Measurements from ENCODE around the gene CCIN.
"Not testable (repeated sequence)": the region's sequence is repeated elsewhere in the genome, so short reads cannot be mapped to it uniquely, and the experiment has no call there.

Gene CCIN

DNA sequence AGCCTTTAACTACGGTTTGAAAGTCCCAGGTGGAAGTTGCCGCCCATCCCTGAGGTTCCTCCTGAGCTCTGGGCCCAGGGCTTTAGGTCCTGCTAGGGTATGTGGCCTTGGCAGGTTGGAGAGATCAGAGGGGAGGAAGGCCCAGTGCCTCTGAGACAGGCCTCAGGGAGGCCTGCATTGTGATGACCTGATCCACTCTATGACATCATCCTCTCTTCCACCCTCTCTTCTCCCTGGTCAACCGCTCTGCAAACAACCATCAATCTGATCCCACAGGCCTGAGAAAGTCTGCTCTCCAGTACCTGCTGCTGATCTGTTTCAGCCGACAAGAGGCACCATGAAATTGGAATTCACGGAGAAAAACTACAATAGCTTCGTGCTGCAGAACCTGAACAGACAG is at the start of gene CCIN:
TSS of gene CCIN (plus strand) at position 223 of the 400 bp plus-strand sequence. CDS start at position 338, 115 bp downstream.
- no peak for DNase-seq (ENCODE audit: low spot score)

DNA sequence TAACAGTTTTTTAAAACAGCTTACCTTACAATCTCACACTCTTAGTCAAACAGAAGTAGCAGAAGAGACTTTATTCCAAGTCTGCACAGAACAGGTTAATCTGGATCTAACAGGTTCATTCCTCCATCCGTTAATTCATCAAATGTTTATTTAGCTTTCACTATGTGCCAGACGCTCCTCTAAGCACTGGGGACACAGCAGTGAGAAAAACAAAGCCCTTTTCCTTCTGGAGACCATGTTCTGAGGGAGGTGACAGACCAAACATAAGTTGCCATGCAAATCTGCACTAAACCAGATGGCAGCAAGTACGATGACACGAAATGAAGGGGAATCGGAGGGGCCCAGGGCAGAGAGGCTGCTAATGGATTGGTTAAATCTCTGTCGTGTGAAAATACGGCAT is 49.7 kb upstream of the CCIN start:
- no peak for DNase-seq (ENCODE audit: low spot score)

DNA sequence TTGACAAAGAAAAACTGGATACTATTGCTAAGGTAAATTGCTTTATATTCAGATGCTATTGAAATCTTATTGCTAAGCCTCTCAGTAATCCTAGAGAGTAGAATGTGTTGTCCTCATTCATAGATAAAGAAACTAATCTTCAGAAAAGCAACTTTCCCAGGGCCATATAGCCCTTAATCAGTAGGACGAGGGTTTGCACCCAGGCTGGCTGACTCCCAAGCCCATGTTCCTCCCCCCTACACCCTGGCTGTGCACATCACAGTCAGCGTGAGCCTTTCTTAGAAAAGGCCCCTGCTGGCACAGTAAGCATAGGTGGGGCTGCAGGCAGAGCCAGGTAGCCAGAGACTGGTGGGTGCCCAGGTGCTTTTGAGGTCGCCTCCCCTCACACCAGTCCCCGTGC is 48.5 kb upstream of the CCIN start:
- no peak for DNase-seq (ENCODE audit: low spot score)

DNA sequence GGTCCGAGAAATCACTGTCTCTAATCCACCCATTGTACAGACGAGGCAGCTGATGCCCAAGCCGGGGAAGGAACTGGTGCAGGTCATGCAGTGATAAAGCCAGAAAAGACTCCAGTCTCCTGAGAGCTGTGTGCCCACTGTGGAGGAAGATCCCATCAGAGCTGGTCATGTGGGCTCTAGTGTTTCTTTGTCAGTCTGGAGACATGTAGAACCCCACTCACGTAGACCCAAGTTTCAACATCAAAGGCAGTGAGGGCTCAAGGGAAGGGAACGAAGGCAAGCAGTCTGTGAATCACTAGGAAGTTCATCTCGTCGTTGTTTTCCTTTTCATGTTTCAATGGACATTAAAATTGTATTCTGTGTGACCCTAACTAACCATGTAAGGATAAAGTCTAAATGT is 47.2 kb upstream of the CCIN start:
- no peak for DNase-seq (ENCODE audit: low spot score)

DNA sequence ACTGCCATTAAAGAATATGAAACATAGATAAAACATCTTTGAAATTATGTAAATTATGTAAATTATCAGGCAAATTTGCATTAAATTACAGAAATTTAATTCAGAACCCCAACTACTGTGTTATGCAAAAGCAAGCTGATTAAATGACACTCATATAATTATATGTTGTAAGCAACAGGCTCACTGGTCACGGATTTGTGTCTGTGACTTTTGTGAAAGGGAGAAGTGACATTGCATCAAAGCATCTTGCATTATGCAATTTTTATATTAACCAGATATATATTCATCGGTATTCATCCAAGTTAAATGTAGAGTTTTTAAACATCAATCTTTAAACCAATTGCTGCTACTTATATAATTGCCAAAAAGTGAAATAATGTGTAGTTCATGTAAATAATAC is 45.7 kb upstream of the CCIN start:
- no peak for DNase-seq (ENCODE audit: low spot score)

DNA sequence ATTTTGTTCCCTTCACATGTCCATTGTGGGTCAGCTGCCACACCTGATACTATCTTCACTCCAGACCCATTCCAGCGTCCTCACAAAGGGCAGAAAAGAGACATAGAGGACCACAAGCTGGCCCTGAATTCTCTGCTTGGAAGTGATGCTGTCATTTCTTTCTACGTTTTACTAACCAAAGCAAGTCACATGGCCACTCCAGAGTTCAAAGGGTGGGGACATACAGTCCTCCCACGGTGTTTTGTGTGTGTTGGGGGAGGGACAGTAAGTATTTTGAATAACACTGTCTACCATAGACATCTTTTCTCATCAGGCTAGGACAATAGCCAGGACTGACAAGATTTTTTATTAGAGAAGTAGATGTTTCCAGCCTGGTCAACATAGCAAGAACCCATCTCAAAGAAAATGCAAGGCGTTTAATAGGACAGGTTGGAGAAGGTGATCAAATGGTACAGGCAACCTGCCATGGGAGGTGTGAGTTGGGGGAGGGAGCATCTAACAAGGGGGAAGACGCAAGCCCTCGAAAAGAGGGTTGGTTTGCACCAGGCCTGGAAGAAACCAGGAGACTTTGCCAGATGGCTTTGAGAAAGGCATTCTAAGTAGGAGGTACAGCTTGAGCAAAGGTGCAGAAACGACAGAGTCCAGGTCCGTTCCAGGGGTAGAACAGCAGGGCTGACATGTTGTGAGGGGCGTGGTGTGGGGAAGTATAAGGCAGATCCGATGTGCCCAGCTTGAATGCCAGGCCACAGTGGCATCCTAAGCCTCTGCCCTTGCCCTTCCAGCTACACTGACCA is 43.9 kb upstream of the CCIN start:
- DNase-seq (ENCODE audit: low spot score) = no peak

DNA sequence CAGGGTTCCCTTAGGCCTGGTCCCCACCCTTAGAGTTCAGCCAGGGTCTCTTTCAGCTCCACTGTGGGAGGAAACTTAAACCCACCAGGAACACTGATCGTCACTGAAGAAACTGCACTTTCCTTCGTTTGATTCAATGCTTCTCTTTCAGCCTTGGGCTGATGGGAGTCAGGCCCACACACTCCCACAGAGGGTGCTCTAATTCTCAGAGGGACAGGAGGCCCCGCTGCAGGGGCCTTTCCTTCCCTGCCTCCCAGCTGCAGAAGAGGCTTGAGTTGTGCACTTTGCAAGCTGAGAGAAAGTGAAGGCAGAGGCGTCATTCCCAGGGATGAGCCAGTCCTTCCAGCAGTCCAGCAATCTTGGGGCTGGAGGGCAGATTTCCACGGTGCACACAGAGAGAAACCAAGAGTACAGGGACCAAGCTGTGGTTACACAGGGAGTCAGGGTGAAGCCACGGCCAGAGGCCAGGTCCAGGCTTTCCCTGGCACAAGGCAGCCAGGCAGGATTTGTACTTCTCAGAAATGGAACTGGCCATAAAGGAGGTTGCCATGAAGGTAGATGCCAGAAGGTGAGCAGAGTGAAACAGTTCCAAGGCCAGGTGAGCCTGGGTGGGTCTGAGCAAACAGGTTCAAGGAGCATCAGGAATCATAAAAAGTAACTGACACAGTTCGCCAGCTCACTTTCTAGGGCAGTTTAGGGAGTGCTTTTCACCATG is 43.0 kb upstream of the CCIN start:
- no peak for DNase-seq (ENCODE audit: low spot score)

DNA sequence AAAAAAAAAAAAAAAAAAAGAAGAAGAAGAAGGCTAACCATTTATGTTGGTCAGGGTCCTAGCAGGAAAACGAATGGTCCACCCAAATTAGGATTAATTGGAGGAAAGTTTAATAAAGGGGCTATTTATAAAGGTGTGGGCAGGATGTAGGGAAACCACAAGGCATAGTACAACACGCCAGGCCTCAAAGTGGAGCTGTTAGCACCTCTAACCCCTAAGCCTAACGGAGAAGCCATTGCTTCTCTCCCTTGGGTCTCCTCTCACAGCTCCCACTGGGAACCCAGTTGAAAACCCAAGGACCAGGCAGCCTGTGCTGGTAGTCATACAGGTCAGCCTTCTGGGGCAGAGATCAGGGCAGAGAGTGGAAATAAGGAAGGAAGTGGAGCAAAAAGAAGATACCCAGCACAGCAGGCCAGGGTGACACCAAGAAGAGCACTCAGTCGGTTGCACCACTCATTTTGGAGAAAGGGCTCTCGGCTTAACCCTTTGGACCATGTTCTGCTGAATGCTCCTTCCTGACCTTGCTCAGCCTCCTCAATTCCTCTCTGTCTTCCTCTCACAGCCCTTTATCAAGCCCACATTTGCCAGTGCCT is 41.4 kb upstream of the CCIN start:
- no peak for DNase-seq (ENCODE audit: low spot score)

DNA sequence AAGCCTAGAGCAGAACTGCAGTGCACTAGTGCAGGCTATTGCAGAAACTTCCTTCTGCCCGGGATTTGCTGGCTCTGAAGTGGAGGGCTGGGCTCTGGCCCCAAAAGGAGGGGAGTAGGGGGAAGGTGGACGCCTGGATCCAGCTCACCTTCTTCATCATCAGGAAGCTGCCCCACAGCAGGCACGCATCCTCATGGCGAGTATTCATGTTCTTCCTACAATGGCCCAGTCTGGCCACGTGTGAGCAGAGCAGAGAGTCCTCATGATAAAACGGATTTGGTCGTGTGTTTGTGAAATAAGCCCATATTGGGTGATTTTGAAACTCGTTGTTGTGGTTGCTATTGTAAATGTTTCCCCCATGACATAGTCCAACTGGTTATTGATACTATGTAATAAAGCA is 40.8 kb upstream of the CCIN start:
- no peak for DNase-seq (ENCODE audit: low spot score)

DNA sequence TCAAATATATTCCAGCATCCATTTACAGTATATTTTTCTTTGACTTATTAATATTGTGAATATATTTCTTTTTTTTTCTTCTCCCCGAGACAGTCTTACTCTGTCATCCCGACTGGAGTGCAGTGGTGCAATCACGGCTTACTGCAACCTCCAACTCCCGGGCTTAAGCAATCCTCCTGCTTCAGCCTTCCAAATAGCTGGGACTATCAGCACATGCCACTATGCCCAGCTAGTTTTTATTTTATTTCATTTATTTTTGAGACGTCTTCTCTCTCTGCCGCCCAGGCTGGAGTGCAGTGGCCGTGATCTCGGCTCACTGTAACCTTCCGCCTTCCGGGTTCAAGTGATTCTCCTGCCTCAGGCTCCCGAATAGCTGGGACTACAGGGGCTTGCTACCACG is 40.0 kb upstream of the CCIN start:
- no peak for DNase-seq (ENCODE audit: low spot score)

DNA sequence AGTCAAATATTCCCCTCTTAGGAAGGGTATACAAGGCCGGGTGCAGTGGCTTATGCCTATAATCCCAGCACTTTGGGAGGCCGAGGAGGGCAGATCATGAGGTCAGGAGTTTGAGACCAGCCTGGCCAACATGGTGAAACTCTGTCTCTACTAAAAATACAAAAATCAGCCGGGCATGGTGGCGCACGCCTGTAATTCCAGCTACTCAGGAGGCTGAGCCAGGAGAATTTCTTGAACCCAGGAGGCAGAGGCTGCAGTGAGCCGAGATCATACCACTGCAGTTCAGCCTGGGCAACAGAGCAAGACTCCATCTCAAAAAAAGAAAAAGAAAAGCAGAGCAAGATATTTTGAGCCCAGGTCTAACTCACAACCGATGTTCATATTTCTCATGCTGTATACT is 37.5 kb upstream of the CCIN start:
- DNase-seq (ENCODE audit: low spot score) = not testable (repeated sequence)

DNA sequence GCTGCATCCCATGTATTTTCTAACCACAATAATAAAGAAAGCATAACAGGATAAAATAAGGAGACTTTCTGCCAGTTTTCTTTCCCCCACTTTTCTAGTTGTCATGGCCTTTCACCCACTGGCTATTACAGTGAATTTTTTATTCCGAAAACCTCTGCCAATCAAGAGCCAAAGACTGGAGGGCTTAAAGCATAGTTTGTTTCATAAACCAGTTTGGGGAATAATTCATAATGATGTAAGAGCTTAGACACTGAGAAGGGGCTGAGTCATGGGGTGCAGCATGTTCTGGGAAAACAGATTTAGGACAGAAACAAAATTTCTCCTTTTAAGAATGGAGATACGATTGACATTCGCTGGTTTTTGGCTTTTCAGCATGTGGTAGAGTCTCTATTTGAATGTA is 37.1 kb upstream of the CCIN start:
- DNase-seq (ENCODE audit: low spot score) = peak; percentile 22

DNA sequence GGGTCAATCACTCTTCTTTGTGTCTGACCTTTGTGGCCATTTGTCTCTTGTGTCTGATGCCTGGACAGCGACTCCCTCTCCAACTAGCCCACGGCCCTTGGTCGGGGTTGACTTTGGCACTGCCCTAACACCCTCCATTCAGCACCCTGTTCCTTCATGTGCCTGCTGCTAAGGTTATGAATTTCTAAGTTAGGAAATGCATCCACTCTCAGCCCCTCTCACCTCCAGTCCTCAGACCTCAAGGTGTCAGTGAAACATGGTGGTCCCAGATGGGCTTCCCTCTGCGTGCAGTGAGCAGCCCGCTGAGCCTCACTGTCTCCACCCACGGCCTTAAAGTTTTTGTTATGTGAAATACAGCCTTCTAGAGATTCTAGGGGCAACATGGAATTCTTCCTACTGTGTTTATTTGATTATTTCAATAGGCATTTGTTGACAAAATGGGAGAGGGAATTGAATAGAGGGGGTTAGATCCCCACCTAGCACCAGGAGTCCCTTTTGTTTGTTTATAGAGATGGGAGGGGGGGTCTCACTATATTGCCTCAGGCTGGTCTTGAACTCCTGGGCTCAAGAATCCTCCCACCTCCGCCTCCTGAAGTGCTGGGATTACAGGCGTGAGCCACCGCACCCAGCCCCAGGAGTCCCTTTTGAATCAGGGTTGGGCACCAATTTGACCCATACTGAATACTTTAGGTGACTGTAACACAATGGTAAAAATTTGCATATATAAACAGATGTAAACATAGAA is 34.3 kb upstream of the CCIN start:
- no peak for DNase-seq (ENCODE audit: low spot score)

DNA sequence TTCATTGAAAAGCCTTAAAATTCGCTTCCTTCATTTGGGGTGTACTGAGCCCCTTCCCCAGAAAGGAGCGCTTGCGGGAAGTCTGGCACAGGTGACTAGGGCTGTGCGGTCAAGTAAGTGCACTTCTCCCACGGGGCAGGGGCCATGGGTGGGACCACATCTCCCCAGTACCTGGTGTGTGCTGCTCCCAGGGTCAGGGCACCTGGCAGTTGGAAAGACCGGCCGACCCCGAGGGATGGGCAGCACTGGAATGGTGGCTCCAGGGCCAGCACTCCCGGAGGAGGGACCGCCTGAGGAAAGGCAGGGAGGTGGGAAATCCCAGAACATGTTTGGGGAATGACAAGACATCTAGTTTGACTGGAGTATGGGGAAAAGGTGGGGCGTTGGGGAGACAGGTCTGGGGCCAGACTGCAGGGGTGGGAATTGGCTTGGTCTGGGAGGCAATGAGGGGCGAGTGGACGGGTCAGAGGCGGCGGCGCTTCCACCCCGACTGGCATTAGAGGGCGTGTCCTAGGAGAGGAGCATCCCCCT is 33.4 kb upstream of the CCIN start:
- no peak for DNase-seq (ENCODE audit: low spot score)

DNA sequence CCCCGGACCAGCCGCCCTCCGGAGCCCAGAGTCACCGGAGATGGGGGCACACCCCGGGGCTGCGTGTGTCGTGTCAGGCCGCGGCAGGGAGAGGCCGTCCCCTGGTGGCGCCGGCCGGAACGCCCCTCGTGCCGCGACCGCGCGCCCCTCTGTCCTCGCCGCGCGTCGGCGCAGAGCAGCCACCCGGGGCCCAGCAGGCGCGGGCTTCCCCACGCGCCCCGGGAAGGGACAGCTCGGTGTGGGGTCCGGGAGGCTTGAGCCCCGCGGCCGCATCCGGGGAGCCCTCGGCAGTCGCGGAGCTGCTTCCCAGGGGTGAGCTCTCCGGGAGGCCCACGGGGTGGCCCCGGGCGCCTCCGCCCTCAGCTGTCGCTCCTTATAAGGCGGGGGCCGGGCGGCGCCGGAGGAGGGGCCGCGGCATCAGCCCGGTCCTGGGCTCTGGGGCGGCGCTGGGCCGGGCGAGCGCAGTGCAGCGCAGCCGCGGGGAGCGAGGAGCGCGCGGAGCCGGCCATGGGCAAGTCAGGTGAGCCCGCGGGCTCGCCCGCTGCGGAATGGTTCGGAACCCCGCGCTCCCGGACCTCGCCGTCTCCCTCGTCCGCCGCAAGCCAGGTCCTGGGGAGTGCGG is 32.8 kb upstream of the CCIN start, which contains the start of gene GLIPR2:
TSS of gene GLIPR2 (plus strand) at position 462 of the 622 bp plus-strand sequence. CDS start at position 508, 46 bp downstream.
- DNase-seq (ENCODE audit: low spot score) = no peak

DNA sequence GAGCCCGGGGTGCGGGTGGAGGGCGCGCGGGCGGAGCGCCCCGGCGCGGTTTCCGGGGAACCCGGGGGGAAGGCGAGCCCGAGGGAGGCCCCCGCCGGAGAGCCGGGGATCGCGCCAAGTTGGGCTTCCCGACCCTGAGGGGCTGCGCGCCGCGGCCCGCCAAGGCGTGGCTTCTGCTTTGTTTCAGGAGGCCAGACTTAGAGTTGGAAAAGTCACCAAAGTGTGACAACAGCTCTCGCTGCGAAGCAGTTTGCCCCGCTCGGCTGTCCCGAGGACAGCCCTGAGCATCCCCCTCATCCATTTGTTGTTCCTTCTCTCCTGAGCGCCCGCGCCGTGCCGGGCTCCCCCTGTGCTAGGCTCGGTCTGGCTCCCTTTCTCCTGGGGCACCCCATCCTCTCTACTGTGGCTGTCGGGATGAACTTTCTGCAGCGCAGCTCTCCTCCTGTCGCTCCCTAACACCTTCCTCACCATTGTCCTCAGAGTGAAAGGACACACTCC is 32.2 kb upstream of the CCIN start:
- DNase-seq (ENCODE audit: low spot score) = no peak

DNA sequence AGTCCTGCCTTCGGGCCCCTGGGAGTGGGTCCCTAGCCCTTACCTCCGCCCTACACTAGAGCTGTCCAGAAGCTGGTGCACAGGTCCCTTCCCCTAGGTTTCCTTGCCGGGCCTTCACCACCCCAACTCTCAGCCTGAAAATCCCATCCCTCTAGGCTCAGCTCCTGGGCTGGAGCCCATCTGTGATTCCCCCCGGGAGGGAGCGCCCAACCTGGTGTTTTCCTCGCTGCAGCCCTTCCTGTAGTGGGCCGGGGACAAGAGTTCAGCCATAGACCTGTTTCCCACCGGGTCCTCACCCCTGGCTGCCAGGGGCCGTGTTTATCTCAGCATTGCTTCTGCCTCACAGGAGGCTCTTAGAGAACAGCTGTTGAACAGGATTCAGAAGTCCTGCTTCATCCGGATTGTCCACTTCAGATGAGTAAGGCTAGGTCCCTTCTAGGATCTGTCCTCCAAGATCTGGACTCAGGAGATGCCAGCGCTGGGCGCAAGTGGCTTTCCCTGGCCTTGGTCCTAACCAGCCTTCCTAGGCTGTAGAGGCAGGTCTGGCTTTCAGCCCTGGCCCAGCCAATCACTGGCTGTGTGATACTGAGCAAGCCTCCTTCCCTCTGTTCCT is 31.7 kb upstream of the CCIN start:
- DNase-seq (ENCODE audit: low spot score) = no peak

DNA sequence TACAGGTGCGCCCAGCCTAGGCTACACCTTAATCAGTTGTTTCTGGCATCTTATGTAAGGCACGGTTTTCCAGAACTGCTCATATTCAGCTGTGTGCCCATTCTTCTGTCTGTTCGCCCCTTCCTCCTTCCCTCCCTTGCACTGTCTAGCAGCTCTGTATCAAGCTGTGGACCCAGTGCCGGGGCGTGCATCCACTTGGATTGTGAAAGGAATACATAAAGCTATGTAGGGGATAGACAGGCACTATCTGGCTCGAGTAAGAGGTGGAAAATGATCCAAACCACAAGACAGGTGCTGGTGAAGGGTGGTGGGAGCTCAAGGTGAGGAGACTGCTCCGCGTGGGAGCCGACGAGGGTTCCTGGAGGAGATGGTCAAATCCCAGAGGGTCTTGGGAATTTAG is 30.7 kb upstream of the CCIN start:
- no peak for DNase-seq (ENCODE audit: low spot score)

DNA sequence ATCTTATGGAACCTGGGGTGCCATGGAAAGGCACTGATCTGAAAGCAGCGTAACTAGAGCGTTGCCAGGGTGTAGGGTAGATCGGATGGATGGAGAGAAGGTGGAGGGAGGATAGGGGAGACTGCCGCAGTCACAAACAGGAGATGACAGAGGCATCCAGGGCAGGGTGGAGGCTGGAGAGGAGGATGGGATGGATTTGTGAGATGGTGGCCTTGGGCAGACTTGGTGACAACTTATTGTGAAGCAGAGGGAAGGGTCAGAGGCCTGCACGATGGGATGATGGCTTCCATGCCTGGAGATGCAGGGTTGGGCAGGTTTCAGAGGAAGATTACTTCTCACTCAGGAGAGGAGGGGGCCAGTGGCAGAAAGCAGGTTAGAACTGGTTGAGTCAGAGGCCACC is 30.3 kb upstream of the CCIN start:
- no peak for DNase-seq (ENCODE audit: low spot score)

DNA sequence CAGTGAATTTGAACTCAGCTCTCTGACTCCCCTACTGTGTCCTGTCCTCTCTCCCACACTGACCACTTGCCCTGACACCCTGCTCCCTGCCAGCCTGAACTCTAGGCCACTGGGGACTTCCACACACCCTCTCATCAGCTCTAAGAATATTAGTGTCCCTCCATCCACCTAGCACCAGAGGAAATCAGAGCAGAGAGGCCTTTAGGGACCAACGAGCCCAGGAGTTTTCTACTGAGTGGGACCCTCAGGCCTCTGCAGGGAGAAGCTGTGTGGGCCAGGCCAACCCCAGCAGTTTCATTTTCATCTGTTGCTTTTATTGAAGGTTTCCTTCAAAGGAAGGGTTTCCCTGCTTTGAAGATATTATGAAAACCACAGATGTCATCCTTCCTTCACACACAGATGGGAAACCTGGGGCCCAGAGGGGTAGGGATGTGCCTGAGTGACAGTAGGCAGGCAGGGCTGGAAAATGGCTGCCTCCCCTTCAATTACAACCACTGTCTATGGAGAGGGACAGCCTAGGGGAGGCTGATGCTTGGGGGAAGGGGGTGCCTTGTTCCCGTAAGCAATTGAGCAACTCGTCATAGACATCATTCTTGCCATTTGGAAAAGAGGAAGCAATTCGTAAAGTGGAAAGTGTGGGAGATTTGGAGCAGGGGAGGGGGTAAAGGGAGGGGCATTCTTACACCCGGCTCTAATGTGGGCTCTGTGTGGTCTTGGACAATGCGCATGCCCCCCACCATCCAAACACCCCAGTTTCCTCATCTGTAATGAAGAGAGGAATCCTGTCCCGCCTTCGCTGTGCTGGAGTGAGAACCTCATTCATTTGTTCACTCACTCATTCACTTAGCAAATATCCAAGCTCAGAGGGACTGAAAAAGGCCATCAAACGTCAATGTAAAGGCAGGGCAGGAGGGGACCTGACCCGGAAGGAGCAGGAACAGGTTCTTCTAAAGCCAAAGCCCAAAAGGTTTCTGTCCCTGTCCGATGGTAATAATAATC is 28.8 kb upstream of the CCIN start:
- DNase-seq (ENCODE audit: low spot score) = no peak
